ENCODE results near the gene SUPT3H.

Gene SUPT3H

GRCh38 chr6:45036103-45036502 lies 341.6 kb downstream of the SUPT3H start:
- Histone ChIP-seq H3K9me3 (ENCODE audit: low read depth, low read length) (no peaks in the 10 kb centered on the region), H3K4me3 (no peak overlapping the region), H3K27ac (no peak overlapping the region), H3K9ac (ENCODE audit: insufficient read length) (no peak overlapping the region), H3K36me3 (ENCODE audit: insufficient read depth, low read length) (no peaks in the 10 kb centered on the region)
- TF ChIP-seq FOXP2 (optimal IDR thresholded peaks at IDR 0.05; ENCODE audit: control extremely low read depth, extremely low read length, insufficient read depth) = no peak
- no peak for TF ChIP-seq POLR2AphosphoS5 (IDR thresholded peaks at IDR 0.05; ENCODE audit: borderline replicate concordance, low read depth, low read length)
- no peak for TF ChIP-seq EZH2 (IDR thresholded peaks at IDR 0.05)
- DNase-seq (ENCODE audit: low read depth, low spot score) = no peak

DNA sequence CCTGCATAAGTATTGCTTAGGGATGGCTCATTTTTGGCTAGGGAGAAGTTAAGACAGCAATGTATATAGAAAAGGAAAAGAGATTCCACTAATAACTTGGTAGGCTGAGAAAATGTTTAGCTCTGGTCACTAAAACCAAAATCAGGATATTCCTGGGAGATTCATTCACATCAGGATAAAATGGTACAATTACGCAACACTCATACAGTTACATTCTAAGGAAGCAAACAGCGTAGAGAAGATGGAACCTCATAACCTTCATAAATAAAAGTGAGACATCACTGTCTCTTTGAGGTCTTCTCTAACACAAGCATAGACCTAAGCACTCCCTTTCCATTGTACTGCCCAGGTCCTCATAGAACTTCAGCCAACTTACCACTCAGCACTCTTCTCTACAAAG lies 345.3 kb downstream of the SUPT3H start:
- no peaks in the 10 kb centered on the region; the same call in 1 of the 2 replicates for H3K9me3 ChIP-seq (ENCODE audit: low read depth, low read length)
- TF ChIP-seq FOXP2 (optimal IDR thresholded peaks at IDR 0.05; ENCODE audit: control extremely low read depth, extremely low read length, insufficient read depth) (no peak), POLR2AphosphoS5 (IDR thresholded peaks at IDR 0.05; ENCODE audit: borderline replicate concordance, low read depth, low read length) (no peak), EZH2 (IDR thresholded peaks at IDR 0.05) (no peak)
- H3K9ac ChIP-seq (ENCODE audit: insufficient read length) = no peak overlapping the region
- H3K4me3 ChIP-seq = no peak overlapping the region
- no peak overlapping the region for H3K27ac ChIP-seq
- no peaks in the 10 kb centered on the region for H3K36me3 ChIP-seq (ENCODE audit: insufficient read depth, low read length)
- DNase-seq (ENCODE audit: low read depth, low spot score) = no peak

DNA sequence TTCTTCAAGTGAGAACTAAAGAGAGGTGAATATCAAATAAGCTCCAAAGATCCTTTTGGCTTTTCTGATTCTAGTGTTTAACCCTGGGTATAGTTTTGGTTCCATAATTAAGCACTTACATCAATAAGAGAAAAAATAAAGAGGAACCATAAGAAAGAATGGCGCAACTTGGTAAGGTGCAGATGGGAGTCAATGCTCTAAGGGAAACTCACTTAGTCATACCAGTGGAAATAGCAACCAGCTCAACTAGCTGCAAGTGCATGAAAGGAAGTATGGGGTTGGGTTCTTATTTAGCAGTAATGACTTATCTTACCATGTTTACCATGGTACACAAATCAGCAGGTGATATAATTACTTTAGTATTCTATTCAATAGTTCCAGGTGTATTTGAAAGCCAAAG lies 346.1 kb downstream of the SUPT3H start:
- H3K27ac ChIP-seq = no peak overlapping the region
- H3K36me3 ChIP-seq (ENCODE audit: insufficient read depth, low read length) = no peaks in the 10 kb centered on the region
- H3K4me3 ChIP-seq = no peak overlapping the region
- TF ChIP-seq EZH2 (IDR thresholded peaks at IDR 0.05) (no peak), POLR2AphosphoS5 (IDR thresholded peaks at IDR 0.05; ENCODE audit: borderline replicate concordance, low read depth, low read length) (no peak), FOXP2 (optimal IDR thresholded peaks at IDR 0.05; ENCODE audit: control extremely low read depth, extremely low read length, insufficient read depth) (no peak)
- no peaks in the 10 kb centered on the region; the same call in 1 of the 2 replicates for H3K9me3 ChIP-seq (ENCODE audit: low read depth, low read length)
- no peak overlapping the region for H3K9ac ChIP-seq (ENCODE audit: insufficient read length)
- no peak for DNase-seq (ENCODE audit: low read depth, low spot score)

GRCh38 chr6:45027126-45027525 lies 350.6 kb downstream of the SUPT3H start:
- no peak for TF ChIP-seq POLR2AphosphoS5 (IDR thresholded peaks at IDR 0.05; ENCODE audit: borderline replicate concordance, low read depth, low read length)
- TF ChIP-seq FOXP2 (optimal IDR thresholded peaks at IDR 0.05; ENCODE audit: control extremely low read depth, extremely low read length, insufficient read depth) = no peak
- TF ChIP-seq EZH2 (IDR thresholded peaks at IDR 0.05) = no peak
- Histone ChIP-seq H3K9me3 (ENCODE audit: low read depth, low read length) (no peaks in the 10 kb centered on the region; the same call in 1 of the 2 replicates), H3K27ac (no peak overlapping the region), H3K36me3 (ENCODE audit: insufficient read depth, low read length) (no peaks in the 10 kb centered on the region), H3K9ac (ENCODE audit: insufficient read length) (no peak overlapping the region), H3K4me3 (no peak overlapping the region)
- no peak for DNase-seq (ENCODE audit: low read depth, low spot score)

- DNase-seq (ENCODE audit: low read depth, low spot score) = no peak
- H3K9me3 ChIP-seq (ENCODE audit: low read depth, low read length) = no peaks in the 10 kb centered on the region; the same call in 1 of the 2 replicates
- no peak overlapping the region for H3K9ac ChIP-seq (ENCODE audit: insufficient read length)
- no peak for TF ChIP-seq EZH2 (IDR thresholded peaks at IDR 0.05)
- no peak for TF ChIP-seq POLR2AphosphoS5 (IDR thresholded peaks at IDR 0.05; ENCODE audit: borderline replicate concordance, low read depth, low read length)
- no peak for TF ChIP-seq FOXP2 (optimal IDR thresholded peaks at IDR 0.05; ENCODE audit: control extremely low read depth, extremely low read length, insufficient read depth)
- H3K27ac ChIP-seq = no peak overlapping the region
- no peaks in the 10 kb centered on the region for H3K36me3 ChIP-seq (ENCODE audit: insufficient read depth, low read length)
- no peak overlapping the region for H3K4me3 ChIP-seq
These were observed 351.7 kb downstream of the SUPT3H start for GRCh38 chr6:45026003-45026516.

- no peak for TF ChIP-seq EZH2 (IDR thresholded peaks at IDR 0.05)
- TF ChIP-seq FOXP2 (optimal IDR thresholded peaks at IDR 0.05; ENCODE audit: control extremely low read depth, extremely low read length, insufficient read depth) = no peak
- no peak for TF ChIP-seq POLR2AphosphoS5 (IDR thresholded peaks at IDR 0.05; ENCODE audit: borderline replicate concordance, low read depth, low read length)
- H3K36me3 ChIP-seq (ENCODE audit: insufficient read depth, low read length) = no peaks in the 10 kb centered on the region
- H3K9me3 ChIP-seq (ENCODE audit: low read depth, low read length) = no peaks in the 10 kb centered on the region; the same call in 1 of the 2 replicates
- H3K4me3 ChIP-seq = no peak overlapping the region
- DNase-seq (ENCODE audit: low read depth, low spot score) = no peak
- no peak overlapping the region for H3K27ac ChIP-seq
- no peak overlapping the region for H3K9ac ChIP-seq (ENCODE audit: insufficient read length)
These were observed 353.1 kb downstream of the SUPT3H start for GRCh38 chr6:45024610-45025009.

- Histone ChIP-seq H3K9ac (ENCODE audit: insufficient read length) (peak overlapping the region; percentile 1), H3K36me3 (ENCODE audit: insufficient read depth, low read length) (no peaks in the 10 kb centered on the region), H3K9me3 (ENCODE audit: low read depth, low read length) (no peaks in the 10 kb centered on the region), H3K4me3 (peak overlapping the region; percentile 4; the same call in 1 of the 2 replicates), H3K27ac (peak overlapping the region; percentile 73; the same call in 1 of the 2 replicates)
- TF ChIP-seq POLR2AphosphoS5 (IDR thresholded peaks at IDR 0.05; ENCODE audit: borderline replicate concordance, low read depth, low read length) = no peak
- no peak for TF ChIP-seq FOXP2 (optimal IDR thresholded peaks at IDR 0.05; ENCODE audit: control extremely low read depth, extremely low read length, insufficient read depth)
- no peak for TF ChIP-seq EZH2 (IDR thresholded peaks at IDR 0.05)
- no peak for DNase-seq (ENCODE audit: low read depth, low spot score)
These were observed 356.1 kb downstream of the SUPT3H start for GRCh38 chr6:45021676-45022075.

DNA sequence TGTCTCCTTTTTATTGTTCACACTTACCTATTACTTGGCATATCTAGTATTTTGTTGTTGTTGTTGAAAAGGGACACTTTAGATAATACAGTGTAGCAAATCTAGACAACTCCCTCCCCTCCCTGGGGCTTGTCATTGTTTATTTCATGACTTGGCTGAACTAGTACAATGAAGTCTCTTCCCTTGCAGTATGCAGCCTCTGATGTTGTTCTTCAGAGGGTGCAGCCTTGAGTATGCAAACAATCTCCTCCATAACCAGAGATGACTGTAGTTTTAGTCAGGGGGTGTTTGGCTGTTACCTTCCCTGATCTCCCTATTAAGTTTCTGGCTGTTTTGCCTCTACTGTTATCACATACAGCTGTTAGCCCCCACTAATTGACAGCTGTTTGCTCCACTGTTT lies 365.0 kb downstream of the SUPT3H start:
- Histone ChIP-seq H3K9me3 (ENCODE audit: low read depth, low read length) (no peaks in the 10 kb centered on the region), H3K27ac (no peak overlapping the region), H3K36me3 (ENCODE audit: insufficient read depth, low read length) (no peaks in the 10 kb centered on the region), H3K4me3 (no peak overlapping the region), H3K9ac (ENCODE audit: insufficient read length) (no peak overlapping the region)
- TF ChIP-seq FOXP2 (optimal IDR thresholded peaks at IDR 0.05; ENCODE audit: control extremely low read depth, extremely low read length, insufficient read depth) (no peak), EZH2 (IDR thresholded peaks at IDR 0.05) (no peak), POLR2AphosphoS5 (IDR thresholded peaks at IDR 0.05; ENCODE audit: borderline replicate concordance, low read depth, low read length) (no peak)
- no peak for DNase-seq (ENCODE audit: low read depth, low spot score)

DNA sequence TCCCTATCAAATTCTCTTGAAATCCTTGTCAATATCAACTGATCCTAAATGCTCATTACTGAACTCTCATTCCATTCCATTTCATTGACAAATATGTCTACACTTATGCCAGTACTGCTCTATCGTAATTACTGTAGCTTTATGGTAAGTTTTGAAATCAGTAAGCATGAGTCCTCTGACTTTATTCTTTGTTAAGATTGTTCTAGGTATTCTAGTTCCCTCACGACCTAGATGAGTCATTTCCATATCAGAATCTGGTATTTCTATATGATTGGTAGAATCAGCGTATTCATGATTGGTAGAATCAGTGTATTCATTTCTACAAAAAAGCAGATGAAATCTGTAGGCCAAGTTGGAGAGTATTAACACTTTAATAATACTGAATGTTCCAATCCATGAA lies 368.2 kb downstream of the SUPT3H start:
- no peak for DNase-seq (ENCODE audit: low read depth, low spot score)
- TF ChIP-seq EZH2 (IDR thresholded peaks at IDR 0.05) = no peak
- TF ChIP-seq POLR2AphosphoS5 (IDR thresholded peaks at IDR 0.05; ENCODE audit: borderline replicate concordance, low read depth, low read length) = no peak
- no peak for TF ChIP-seq FOXP2 (optimal IDR thresholded peaks at IDR 0.05; ENCODE audit: control extremely low read depth, extremely low read length, insufficient read depth)
- Histone ChIP-seq H3K4me3 (no peak overlapping the region), H3K9ac (ENCODE audit: insufficient read length) (no peak overlapping the region), H3K27ac (no peak overlapping the region), H3K36me3 (ENCODE audit: insufficient read depth, low read length) (no peaks in the 10 kb centered on the region), H3K9me3 (ENCODE audit: low read depth, low read length) (no peaks in the 10 kb centered on the region)

Data from SK-N-MC (cell line).